KOPT-K1 (cell line): Measurements from ENCODE around the gene UMOD.

Experiments used
- H3K27ac ChIP-seq: fragments of 200-600 bp; sonication (generic); 2 replicates; pipeline ENCODE4 v1.5.1; 2016; ENCODE audit warnings: antibody characterized with exemption, mild to moderate bottlenecking, low read depth, low read length; ENCODE audit not compliant: poor library complexity, severe bottlenecking
- H3K36me3 ChIP-seq: fragments of 200-600 bp; sonication (generic); 2 replicates; pipeline ENCODE4 v1.5.1; 2017; ENCODE audit warnings: antibody characterized with exemption, mild to moderate bottlenecking, low read length, moderate library complexity; ENCODE audit not compliant: insufficient read depth
- H3K9me3 ChIP-seq: fragments of 200-600 bp; sonication (generic); 2 replicates; pipeline ENCODE4 v1.5.1; 2017; ENCODE audit warnings: antibody characterized with exemption, low read length, mild to moderate bottlenecking; ENCODE audit not compliant: insufficient read depth, poor library complexity, severe bottlenecking

UMOD gene

DNA sequence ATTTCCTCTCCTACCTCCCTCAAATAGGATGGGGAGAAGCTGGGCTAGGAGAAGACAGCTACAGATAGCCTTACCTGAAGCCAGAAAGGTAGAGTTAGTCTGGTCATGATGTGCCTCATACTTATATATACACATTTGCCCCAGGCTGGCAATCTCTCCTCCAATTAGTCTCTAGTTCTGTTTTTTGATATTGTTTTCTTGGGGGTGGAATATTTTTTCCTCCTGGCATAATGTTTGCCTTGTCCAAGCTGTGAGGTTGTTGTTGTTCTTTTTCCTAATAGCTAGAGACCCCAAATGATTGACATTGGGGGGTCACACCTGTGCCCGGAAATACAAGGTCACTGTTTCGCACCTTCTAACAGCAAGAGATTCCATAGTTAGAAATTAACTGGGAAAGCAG, at the start of gene UMOD:
Gene UMOD, minus strand, starts transcription at position 101 of the 400 bp plus-strand sequence. CDS start 1,978 bp downstream, outside the sequence.
- Histone ChIP-seq H3K36me3 (no peaks in the 10 kb centered on the region), H3K9me3 (no peaks in the 10 kb centered on the region), H3K27ac (no peak within 1 kb of the TSS)

DNA sequence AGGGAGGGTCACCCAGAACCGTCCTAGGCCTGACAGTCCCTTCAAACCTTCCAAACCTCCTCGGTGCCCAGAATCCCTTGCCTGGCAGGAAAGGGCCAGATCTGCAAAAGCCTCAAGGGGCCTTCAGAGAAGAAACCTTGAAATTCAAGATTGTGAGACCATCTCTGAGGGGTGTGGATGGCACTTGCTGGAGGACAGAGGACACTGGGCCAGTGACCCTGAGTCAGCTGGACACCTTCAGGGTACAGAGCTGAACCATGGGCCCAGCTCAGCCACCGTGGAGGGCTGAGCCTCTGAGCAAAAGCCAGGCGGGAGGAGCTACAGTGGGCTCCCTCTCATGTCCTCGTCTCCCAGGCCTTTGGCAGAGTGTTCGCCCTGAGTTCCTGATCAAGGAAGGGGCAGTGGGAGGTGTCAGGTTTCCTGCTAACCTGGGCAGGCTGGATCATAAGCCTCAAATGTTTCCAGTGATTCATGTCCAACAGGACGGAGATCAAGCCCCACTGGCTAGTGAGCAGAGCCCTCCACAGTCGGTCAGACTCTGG, 49.0 kb upstream of the UMOD start:
- H3K36me3 ChIP-seq = no peaks in the 10 kb centered on the region
- no peak overlapping the region for H3K27ac ChIP-seq
- H3K9me3 ChIP-seq = no peaks in the 10 kb centered on the region

GRCh38 chr16:20401066-20401465, 48.6 kb upstream of the UMOD start:
- Histone ChIP-seq H3K9me3 (no peaks in the 10 kb centered on the region), H3K27ac (no peak overlapping the region), H3K36me3 (no peaks in the 10 kb centered on the region)

GRCh38 chr16:20399185-20399584, 46.7 kb upstream of the UMOD start:
- Histone ChIP-seq H3K27ac (no peak overlapping the region), H3K9me3 (no peaks in the 10 kb centered on the region), H3K36me3 (no peaks in the 10 kb centered on the region)

DNA sequence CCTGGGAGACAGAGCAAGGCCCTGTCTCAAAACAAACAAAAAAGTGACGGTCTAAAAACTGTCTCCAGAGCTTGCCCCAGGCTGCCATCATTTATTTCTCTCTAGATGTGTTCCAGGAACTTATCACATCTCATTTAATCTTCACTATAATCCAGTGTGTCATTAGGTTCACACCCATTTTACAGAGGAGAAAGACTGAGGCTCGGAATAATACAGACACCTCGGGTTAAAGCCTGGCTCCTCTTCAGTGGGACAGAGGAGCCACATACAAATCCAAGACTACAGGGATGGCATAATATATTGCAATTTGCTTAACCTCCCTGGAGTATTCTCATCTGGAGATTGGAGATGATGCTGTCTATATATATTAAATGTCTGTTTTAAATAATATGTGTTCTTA, 46.1 kb upstream of the UMOD start:
- Histone ChIP-seq H3K9me3 (no peaks in the 10 kb centered on the region), H3K27ac (no peak overlapping the region), H3K36me3 (no peaks in the 10 kb centered on the region)

- no peaks in the 10 kb centered on the region for H3K9me3 ChIP-seq
- H3K36me3 ChIP-seq = no peaks in the 10 kb centered on the region
- no peak overlapping the region for H3K27ac ChIP-seq
These were observed 45.1 kb upstream of the UMOD start for GRCh38 chr16:20397468-20398074.

GRCh38 chr16:20396846-20397467, 44.4 kb upstream of the UMOD start:
- Histone ChIP-seq H3K27ac (no peak overlapping the region), H3K9me3 (no peaks in the 10 kb centered on the region), H3K36me3 (no peaks in the 10 kb centered on the region)

DNA sequence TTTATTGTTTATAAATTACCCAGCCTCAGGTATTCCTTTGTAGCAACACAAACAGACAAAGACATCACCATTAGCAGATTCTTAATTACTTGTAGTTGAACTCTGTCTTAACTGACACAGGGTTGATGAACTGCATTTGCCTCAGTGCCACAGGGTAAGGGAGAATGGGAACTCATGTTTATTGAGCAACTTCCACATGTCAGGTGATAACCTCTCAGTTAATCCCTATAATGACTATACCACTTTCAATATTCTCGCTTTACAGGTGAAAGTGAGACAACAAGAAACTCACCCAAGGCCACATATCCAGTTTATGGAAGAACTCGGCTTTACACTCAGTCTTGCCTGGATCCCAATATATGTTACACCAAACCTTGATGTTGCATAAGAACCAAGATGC, 43.4 kb upstream of the UMOD start:
- no peaks in the 10 kb centered on the region for H3K36me3 ChIP-seq
- H3K27ac ChIP-seq = no peak overlapping the region
- H3K9me3 ChIP-seq = no peaks in the 10 kb centered on the region

GRCh38 chr16:20393801-20394577, 41.5 kb upstream of the UMOD start:
- Histone ChIP-seq H3K9me3 (no peaks in the 10 kb centered on the region), H3K27ac (no peak overlapping the region), H3K36me3 (no peaks in the 10 kb centered on the region)

GRCh38 chr16:20391045-20391444, 38.5 kb upstream of the UMOD start:
- Histone ChIP-seq H3K27ac (no peak overlapping the region), H3K36me3 (no peaks in the 10 kb centered on the region), H3K9me3 (no peaks in the 10 kb centered on the region)

GRCh38 chr16:20388854-20389253, 36.3 kb upstream of the UMOD start:
- Histone ChIP-seq H3K9me3 (no peaks in the 10 kb centered on the region), H3K27ac (no peak overlapping the region), H3K36me3 (no peaks in the 10 kb centered on the region)

GRCh38 chr16:20387978-20388377, 35.5 kb upstream of the UMOD start:
- Histone ChIP-seq H3K27ac (no peak overlapping the region), H3K36me3 (no peaks in the 10 kb centered on the region), H3K9me3 (no peaks in the 10 kb centered on the region)

GRCh38 chr16:20385844-20386832, 33.6 kb upstream of the UMOD start:
- Histone ChIP-seq H3K36me3 (no peaks in the 10 kb centered on the region), H3K27ac (no peak overlapping the region), H3K9me3 (no peaks in the 10 kb centered on the region)

- no peaks in the 10 kb centered on the region for H3K36me3 ChIP-seq
- H3K27ac ChIP-seq = no peak overlapping the region
- no peaks in the 10 kb centered on the region for H3K9me3 ChIP-seq
These were observed 30.9 kb upstream of the UMOD start for GRCh38 chr16:20383106-20384029.
